GM19397 (cell line): ENCODE results near the gene ATP8A1.

Source experiments
- ATAC-seq: cut with Tn5 transposase; IDR thresholded peaks from one replicate; pipeline ENCODE4 v1.9.1; 2021; ENCODE audit warnings: mild to moderate bottlenecking, moderate library complexity; ENCODE audit not compliant: unreplicated experiment

The ATP8A1 gene

GRCh38 chr4:42628740-42629139 lies 28.2 kb downstream of the ATP8A1 start:
- no peak for ATAC-seq

- peak; percentile 95 for ATAC-seq
These were observed 28.8 kb downstream of the ATP8A1 start for GRCh38 chr4:42627885-42628646.

- ATAC-seq: no peak
These were observed 30.2 kb downstream of the ATP8A1 start for GRCh38 chr4:42626629-42627146.

GRCh38 chr4:42625329-42625728 lies 31.6 kb downstream of the ATP8A1 start:
- ATAC-seq: no peak

GRCh38 chr4:42624551-42624950 lies 32.4 kb downstream of the ATP8A1 start:
- no peak for ATAC-seq

GRCh38 chr4:42618023-42618422 lies 38.9 kb downstream of the ATP8A1 start:
- ATAC-seq: no peak

GRCh38 chr4:42617030-42617429 lies 39.9 kb downstream of the ATP8A1 start:
- ATAC-seq: no peak

GRCh38 chr4:42616572-42616971 lies 40.3 kb downstream of the ATP8A1 start:
- no peak for ATAC-seq

- ATAC-seq: no peak
These were observed 41.7 kb downstream of the ATP8A1 start for GRCh38 chr4:42615131-42615763.

- ATAC-seq: no peak
These were observed 44.0 kb downstream of the ATP8A1 start for GRCh38 chr4:42612898-42613297.

- no peak for ATAC-seq
These were observed 46.0 kb downstream of the ATP8A1 start for GRCh38 chr4:42610941-42611340.

- ATAC-seq: no peak
These were observed 47.9 kb downstream of the ATP8A1 start for GRCh38 chr4:42609051-42609450.

GRCh38 chr4:42608551-42608950 lies 48.4 kb downstream of the ATP8A1 start:
- no peak for ATAC-seq

GRCh38 chr4:42607011-42607726 lies 49.7 kb downstream of the ATP8A1 start:
- ATAC-seq: no peak

- ATAC-seq: no peak
These were observed 51.6 kb downstream of the ATP8A1 start for GRCh38 chr4:42605264-42605663.

GRCh38 chr4:42603862-42604261 lies 53.0 kb downstream of the ATP8A1 start:
- no peak for ATAC-seq

GRCh38 chr4:42600578-42600977 lies 56.3 kb downstream of the ATP8A1 start:
- no peak for ATAC-seq

- ATAC-seq: peak; percentile 93
These were observed 60.0 kb downstream of the ATP8A1 start for GRCh38 chr4:42596918-42597317.

GRCh38 chr4:42594888-42595287 lies 62.0 kb downstream of the ATP8A1 start:
- ATAC-seq: no peak

- ATAC-seq: no peak
These were observed 68.0 kb downstream of the ATP8A1 start for GRCh38 chr4:42588909-42589308.

- ATAC-seq: no peak
These were observed 70.1 kb downstream of the ATP8A1 start for GRCh38 chr4:42586775-42587174.

- no peak for ATAC-seq
These were observed 77.0 kb downstream of the ATP8A1 start for GRCh38 chr4:42579903-42580302.
